ENCODE results near the gene LRRC9. TPM values are rescaled to one million over a fixed set of nuclear protein-coding genes. Genes with fewer than 3 reads are reported as not detected.
A peak's percentile ranks its signal among the peaks of the same experiment; 100 is the strongest.

Gene LRRC9
- total and polyA plus RNA-seq, 2 of the 13 experiments (the other 11 are each of a cell fraction or from before 2014, with no cell fraction given): 0.08 to 0.18 TPM

GRCh38 chr14:60091550-60092525, 171.9 kb downstream of the LRRC9 start, which contains the start of gene PCNX4 (continued):
- TF ChIP-seq HBP1 (CRISPR knock-in tag; IDR thresholded peaks at IDR 0.05; ENCODE audit: low read depth) (peak; percentile 83), ZNF543 (CRISPR knock-in tag; IDR thresholded peaks at IDR 0.05) (peak; percentile 88; the same call in 1 of the 2 replicates), ZNF292 (CRISPR knock-in tag; IDR thresholded peaks at IDR 0.05; ENCODE audit: borderline replicate concordance, low read depth) (peak; percentile 74; the same call in 1 of the 2 replicates), DNMT3B (CRISPR knock-in tag; conservative IDR thresholded peaks at IDR 0.05) (0 out of 2 replicates have a peak, but pooled peaks have one; percentile 88), CBFB (CRISPR knock-in tag; IDR thresholded peaks at IDR 0.05) (peak; percentile 54; the same call in 1 of the 2 replicates), PCBP2 (optimal IDR thresholded peaks at IDR 0.05; ENCODE audit: low read depth, low read length, poor library complexity, severe bottlenecking) (no peak), CBX1 (IDR thresholded peaks at IDR 0.05; ENCODE audit: low read depth) (peak; percentile 51), MTA1 (CRISPR knock-in tag; IDR thresholded peaks at IDR 0.05; ENCODE audit: borderline replicate concordance) (peak; percentile 95), TAF15 (IDR thresholded peaks at IDR 0.05; ENCODE audit: low read depth, low read length, poor library complexity, severe bottlenecking) (no peak), SMARCC2 (IDR thresholded peaks at IDR 0.05) (no peak), ZNF660 (CRISPR knock-in tag; IDR thresholded peaks at IDR 0.05; ENCODE audit: borderline replicate concordance, low read depth) (no peak; the same call in 1 of the 2 replicates), ZFAT (CRISPR knock-in tag; conservative IDR thresholded peaks at IDR 0.05) (no peak)
- TF ChIP-seq, protein P1, sequence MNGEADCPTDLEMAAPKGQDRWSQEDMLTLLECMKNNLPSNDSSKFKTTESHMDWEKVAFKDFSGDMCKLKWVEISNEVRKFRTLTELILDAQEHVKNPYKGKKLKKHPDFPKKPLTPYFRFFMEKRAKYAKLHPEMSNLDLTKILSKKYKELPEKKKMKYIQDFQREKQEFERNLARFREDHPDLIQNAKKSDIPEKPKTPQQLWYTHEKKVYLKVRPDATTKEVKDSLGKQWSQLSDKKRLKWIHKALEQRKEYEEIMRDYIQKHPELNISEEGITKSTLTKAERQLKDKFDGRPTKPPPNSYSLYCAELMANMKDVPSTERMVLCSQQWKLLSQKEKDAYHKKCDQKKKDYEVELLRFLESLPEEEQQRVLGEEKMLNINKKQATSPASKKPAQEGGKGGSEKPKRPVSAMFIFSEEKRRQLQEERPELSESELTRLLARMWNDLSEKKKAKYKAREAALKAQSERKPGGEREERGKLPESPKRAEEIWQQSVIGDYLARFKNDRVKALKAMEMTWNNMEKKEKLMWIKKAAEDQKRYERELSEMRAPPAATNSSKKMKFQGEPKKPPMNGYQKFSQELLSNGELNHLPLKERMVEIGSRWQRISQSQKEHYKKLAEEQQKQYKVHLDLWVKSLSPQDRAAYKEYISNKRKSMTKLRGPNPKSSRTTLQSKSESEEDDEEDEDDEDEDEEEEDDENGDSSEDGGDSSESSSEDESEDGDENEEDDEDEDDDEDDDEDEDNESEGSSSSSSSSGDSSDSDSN (CRISPR knock-in tag; IDR thresholded peaks at IDR 0.05): peak; percentile 98
- TF ChIP-seq, protein P2, sequence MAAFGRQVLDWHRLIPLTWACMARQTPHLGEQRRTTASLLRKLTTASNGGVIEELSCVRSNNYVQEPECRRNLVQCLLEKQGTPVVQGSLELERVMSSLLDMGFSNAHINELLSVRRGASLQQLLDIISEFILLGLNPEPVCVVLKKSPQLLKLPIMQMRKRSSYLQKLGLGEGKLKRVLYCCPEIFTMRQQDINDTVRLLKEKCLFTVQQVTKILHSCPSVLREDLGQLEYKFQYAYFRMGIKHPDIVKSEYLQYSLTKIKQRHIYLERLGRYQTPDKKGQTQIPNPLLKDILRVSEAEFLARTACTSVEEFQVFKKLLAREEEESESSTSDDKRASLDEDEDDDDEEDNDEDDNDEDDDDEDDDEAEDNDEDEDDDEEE (CRISPR knock-in tag; IDR thresholded peaks at IDR 0.05): peak; percentile 99
- TF ChIP-seq, protein P3, sequence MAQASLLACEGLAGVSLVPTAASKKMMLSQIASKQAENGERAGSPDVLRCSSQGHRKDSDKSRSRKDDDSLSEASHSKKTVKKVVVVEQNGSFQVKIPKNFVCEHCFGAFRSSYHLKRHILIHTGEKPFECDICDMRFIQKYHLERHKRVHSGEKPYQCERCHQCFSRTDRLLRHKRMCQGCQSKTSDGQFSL (CRISPR knock-in tag; IDR thresholded peaks at IDR 0.05): no peak
- TF ChIP-seq, protein P4, sequence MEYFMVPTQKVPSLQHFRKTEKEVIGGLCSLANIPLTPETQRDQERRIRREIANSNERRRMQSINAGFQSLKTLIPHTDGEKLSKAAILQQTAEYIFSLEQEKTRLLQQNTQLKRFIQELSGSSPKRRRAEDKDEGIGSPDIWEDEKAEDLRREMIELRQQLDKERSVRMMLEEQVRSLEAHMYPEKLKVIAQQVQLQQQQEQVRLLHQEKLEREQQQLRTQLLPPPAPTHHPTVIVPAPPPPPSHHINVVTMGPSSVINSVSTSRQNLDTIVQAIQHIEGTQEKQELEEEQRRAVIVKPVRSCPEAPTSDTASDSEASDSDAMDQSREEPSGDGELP (IDR thresholded peaks at IDR 0.05; ENCODE audit: borderline replicate concordance, low read depth): no peak; the same call in 1 of the 2 replicates
- TF ChIP-seq, protein P5, sequence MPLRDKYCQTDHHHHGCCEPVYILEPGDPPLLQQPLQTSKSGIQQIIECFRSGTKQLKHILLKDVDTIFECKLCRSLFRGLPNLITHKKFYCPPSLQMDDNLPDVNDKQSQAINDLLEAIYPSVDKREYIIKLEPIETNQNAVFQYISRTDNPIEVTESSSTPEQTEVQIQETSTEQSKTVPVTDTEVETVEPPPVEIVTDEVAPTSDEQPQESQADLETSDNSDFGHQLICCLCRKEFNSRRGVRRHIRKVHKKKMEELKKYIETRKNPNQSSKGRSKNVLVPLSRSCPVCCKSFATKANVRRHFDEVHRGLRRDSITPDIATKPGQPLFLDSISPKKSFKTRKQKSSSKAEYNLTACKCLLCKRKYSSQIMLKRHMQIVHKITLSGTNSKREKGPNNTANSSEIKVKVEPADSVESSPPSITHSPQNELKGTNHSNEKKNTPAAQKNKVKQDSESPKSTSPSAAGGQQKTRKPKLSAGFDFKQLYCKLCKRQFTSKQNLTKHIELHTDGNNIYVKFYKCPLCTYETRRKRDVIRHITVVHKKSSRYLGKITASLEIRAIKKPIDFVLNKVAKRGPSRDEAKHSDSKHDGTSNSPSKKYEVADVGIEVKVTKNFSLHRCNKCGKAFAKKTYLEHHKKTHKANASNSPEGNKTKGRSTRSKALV (CRISPR knock-in tag; IDR thresholded peaks at IDR 0.05): no peak; the same call in 1 of the 2 replicates
- TF ChIP-seq, protein P6, sequence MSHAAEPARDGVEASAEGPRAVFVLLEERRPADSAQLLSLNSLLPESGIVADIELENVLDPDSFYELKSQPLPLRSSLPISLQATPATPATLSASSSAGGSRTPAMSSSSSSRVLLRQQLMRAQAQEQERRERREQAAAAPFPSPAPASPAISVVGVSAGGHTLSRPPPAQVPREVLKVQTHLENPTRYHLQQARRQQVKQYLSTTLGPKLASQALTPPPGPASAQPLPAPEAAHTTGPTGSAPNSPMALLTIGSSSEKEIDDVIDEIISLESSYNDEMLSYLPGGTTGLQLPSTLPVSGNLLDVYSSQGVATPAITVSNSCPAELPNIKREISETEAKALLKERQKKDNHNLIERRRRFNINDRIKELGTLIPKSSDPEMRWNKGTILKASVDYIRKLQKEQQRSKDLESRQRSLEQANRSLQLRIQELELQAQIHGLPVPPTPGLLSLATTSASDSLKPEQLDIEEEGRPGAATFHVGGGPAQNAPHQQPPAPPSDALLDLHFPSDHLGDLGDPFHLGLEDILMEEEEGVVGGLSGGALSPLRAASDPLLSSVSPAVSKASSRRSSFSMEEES (CRISPR knock-in tag; IDR thresholded peaks at IDR 0.05): peak; percentile 83

Data from HepG2 (cell line).